VCaP (cell line): ENCODE measurements around the gene NOXRED1.

Source experiments
- H3K27ac ChIP-seq: fragments of 450-650 bp; 2 replicates; pipeline ENCODE4 v1.5.1; 2017
- TF ChIP-seq, protein P1 (sequence below): fragments of 450-650 bp; conservative IDR thresholded peaks from 2 replicates; pipeline ENCODE4 v1.5.1; 2017; ENCODE audit warnings: mild to moderate bottlenecking, moderate library complexity

NOXRED1 gene, protein sequence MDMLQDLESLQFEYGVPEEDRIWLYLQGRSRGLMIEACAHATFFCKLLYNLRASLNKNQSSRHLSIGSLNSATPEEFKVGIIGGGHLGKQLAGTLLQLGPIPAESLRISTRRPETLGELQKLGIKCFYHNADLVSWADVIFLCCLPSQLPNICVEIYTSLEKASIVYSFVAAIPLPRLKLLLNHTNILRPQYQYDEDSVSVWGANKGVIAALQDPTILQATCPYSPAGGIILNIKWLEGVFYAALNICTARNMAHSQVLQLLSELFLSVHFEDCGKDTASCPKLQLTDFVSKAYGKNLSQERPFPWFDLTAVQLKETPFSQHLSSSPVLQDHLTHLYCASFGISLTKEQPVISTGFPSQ

DNA sequence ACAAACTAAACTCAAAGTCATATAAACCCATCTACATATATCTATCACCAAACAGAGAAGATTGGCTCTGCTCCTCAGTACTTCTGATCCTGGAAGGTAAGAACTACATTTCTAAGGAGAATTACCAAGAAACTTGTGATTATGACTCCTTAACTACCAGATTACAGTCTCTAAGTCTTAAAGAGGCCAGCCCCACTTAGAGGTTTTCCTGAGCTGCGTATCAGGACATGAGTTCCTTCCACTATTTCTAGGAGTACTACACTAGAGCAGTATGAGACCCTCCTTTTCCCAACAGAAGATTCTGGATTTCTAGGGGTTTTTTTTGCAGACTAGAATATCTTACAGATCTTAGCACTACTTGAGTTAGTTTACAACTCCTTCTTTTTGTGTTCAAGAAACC, at the start of gene NOXRED1:
TSS of gene NOXRED1 (minus strand) at position 101 of the 400 bp plus-strand sequence. CDS start 634 bp downstream, outside the sequence.
- H3K27ac ChIP-seq, result no peak within 1 kb of the TSS
- TF ChIP-seq, protein P1, sequence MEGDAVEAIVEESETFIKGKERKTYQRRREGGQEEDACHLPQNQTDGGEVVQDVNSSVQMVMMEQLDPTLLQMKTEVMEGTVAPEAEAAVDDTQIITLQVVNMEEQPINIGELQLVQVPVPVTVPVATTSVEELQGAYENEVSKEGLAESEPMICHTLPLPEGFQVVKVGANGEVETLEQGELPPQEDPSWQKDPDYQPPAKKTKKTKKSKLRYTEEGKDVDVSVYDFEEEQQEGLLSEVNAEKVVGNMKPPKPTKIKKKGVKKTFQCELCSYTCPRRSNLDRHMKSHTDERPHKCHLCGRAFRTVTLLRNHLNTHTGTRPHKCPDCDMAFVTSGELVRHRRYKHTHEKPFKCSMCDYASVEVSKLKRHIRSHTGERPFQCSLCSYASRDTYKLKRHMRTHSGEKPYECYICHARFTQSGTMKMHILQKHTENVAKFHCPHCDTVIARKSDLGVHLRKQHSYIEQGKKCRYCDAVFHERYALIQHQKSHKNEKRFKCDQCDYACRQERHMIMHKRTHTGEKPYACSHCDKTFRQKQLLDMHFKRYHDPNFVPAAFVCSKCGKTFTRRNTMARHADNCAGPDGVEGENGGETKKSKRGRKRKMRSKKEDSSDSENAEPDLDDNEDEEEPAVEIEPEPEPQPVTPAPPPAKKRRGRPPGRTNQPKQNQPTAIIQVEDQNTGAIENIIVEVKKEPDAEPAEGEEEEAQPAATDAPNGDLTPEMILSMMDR, result no peak

DNA sequence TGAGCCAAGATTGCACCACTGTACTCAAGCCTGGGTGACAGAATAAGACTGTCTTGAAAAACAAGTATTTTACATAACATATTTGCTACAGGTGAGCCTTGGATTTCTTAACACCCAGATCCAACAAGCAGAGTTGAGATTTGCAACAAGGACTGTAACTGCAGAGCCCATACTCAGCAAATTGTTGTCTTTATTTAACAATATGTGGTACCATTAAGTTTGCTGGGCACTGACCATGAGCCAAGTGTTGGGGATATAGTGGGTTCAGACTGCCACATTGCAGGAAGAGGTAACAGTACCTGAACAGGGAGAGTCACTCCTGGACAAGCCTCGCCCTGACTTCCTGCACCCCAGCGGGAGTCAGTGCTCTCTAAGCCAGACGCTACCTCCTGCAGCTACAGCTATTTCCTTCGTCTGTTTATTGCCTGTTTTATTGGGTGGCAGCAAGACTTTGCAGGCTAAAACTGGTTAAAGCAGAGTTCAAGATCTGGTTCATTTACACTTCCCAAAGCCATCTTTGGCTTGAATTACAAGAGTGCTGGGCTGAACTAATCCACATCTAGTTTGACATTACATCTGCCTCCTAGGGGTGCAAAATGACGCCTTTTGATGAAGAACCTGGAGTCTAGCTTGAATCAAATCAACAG, 47.0 kb upstream of the NOXRED1 start:
- peak overlapping the region; percentile 69 for H3K27ac ChIP-seq
- TF ChIP-seq, protein P1, result no peak

DNA sequence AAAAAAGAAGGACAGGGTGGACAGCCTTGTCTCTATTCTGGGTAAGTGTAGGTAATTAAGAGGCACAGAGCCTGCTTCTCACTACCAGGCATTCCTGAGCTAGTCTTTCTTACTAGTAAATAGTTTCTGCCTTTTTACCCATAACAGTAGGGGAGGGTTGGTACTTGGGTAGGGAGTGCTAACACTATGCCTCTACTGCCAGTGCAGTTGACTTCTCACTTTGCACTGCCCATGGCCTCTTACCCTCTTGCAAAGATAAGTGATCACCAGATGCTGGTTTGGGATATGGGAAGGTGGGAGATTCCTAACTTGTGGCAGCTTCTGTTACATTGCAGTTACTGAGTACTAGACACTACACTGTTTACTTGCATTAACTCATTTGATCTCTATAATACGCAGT, 46.2 kb upstream of the NOXRED1 start:
- TF ChIP-seq, protein P1, result no peak
- peak overlapping the region; percentile 69 for H3K27ac ChIP-seq

DNA sequence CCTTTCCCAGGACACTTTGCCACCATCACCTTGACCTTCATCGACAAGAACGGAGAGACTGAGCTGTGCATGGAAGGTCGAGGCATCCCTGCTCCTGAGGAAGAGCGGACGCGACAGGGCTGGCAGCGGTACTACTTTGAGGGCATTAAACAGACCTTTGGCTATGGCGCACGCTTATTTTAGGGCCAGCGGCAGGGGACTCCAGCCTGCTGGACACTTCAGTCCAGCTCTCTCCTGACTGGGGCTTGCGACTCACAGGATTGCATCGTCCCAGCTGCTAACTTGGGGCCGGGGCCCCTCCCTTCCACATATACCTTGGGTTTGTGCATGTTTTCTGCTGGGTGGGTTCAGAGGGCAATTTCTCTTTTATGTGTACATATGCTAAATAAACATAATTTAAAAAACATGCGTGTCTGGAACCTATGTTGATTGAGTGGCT, 45.8 kb upstream of the NOXRED1 start:
- H3K27ac ChIP-seq, result peak overlapping the region; percentile 69; the same call in 1 of the 2 replicates
- TF ChIP-seq, protein P1, result no peak

DNA sequence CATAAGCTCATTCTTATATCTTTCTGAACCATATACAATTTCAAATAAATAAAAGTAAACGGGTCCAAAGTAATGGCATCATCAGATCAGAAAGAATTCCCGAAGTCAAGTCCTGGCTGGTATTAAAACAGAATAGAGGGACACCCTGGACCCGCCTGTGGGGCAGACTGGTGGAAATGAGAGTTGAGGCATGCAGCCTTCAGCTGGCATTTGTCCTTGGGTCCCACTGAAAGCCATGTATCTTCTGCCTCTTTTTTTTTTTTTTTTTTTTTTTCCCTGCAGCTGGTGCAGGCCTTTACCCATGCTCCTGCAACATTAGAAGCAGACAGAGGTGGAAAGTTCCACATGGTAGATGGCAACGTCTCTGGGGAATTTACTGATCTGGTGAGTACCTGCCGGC, 44.5 kb upstream of the NOXRED1 start:
- TF ChIP-seq, protein P1, result no peak

DNA sequence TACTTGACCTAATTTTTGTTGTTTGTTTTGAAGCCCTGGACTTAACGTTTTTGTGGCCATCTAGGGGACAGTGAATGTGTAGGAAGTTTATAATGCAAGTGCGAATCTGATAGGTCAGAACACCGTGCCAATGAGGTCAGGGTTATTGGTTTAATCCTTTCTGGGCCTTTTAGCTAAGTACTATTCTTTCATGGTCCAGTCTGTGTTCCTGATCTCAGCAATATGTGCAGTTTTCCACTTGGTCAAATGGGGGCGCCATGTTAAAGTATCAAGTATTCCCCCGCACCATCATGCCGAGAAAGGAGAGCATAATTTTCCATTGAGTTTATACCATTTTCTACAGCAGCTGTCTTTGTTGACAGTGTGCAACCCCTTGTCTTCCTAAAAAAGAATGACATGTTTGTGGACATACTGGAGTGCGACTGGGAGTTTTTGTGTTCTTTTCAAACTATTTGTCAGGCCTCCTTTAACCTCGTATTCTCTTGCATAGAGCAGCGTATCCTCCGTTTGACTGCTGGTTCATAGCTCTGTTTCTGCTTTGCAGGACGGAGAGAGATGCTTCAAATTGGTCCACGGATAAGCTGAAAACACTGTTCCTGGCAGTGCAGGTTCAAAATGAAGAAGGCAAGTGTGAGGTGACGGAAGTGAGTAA, 35.9 kb upstream of the NOXRED1 start:
- TF ChIP-seq, protein P1, result peak; percentile 77
- peak overlapping the region; percentile 91 for H3K27ac ChIP-seq

More for the DNA sequence above, 44.5 kb upstream of the NOXRED1 start:
- H3K27ac ChIP-seq, result no peak overlapping the region; the same call in 1 of the 2 replicates

DNA sequence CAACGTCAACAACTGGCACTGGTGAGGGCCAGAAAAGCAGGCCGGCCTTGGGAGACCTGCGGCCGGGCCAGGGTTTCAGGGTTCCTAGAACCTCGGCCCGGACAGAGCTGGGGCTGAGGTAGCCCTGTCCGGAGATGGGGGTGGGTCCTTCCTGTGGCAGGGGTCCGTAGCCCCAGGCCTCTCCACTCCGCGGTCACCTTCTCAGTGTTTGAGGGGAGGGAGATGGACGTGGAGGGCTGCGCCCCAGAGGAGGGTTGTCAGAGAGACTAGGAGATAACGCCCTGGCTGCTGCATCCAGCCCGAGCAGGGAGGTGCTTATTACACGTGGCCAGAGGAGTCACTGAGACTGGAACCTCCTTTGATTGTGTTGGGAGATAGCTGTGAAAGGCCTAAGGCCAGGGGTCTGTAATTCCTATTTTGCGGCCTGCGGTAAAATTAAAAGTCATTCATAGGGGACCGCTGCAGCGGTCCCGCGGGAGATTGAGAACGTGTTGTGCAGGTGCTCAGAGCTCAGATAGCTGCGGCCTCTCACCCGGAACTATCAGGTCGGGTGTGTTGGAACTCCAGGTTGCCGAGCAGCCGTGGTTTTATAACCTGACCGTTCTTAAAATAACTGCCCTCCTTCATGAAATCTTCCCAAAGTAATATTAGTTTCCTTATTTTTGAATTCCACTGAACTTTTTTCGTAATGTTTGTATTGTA, 35.1 kb upstream of the NOXRED1 start:
- TF ChIP-seq, protein P1, result no peak
- peak overlapping the region; percentile 91 for H3K27ac ChIP-seq
